Activated CD4-positive, alpha-beta T cell treated with anti-CD3 and anti-CD28 coated beads, Interleukin-2, amount 10 ng/mL, durations not matched to agents 7 days and 5 days (primary cell): Measurements from ENCODE around the gene INKA2. TPM values are rescaled to one million over a fixed set of nuclear protein-coding genes. Genes with fewer than 3 reads are reported as not detected.

ENCODE experiments used
- CTCF ChIA-PET: fragments of 350-600 bp; sonication (Branson Sonifier 250); formaldehyde crosslinking; loops from one replicate; lab custom pipeline; 2021; ENCODE audit warnings: antibody characterized with exemption; lab: Charles Lee
- POLR2A ChIA-PET: fragments of 350-600 bp; sonication (Branson Sonifier 250); formaldehyde crosslinking; loops from one replicate; lab custom pipeline; 2021; ENCODE audit warnings: antibody characterized with exemption; lab: Charles Lee
- DNase-seq: peaks from one replicate; pipeline ENCODE4 v3.0.0-alpha.2; 2020
- H3K27ac Mint-ChIP-seq: one replicate; pipeline ENCODE4 v1.8.0; 2021; ENCODE audit warnings: mild to moderate bottlenecking, moderate library complexity, mixed read lengths
- H3K27me3 Mint-ChIP-seq: one replicate; pipeline ENCODE4 v1.8.0; 2021; ENCODE audit warnings: mixed read lengths
- H3K36me3 Mint-ChIP-seq: one replicate; pipeline ENCODE4 v1.8.0; 2021; ENCODE audit warnings: low read depth, mixed read lengths
- H3K4me1 Mint-ChIP-seq: one replicate; pipeline ENCODE4 v1.8.0; 2021; ENCODE audit warnings: mixed read lengths
- H3K4me3 Mint-ChIP-seq: one replicate; pipeline ENCODE4 v1.8.0; 2021; ENCODE audit warnings: mild to moderate bottlenecking, moderate library complexity, mixed read lengths
- H3K9me3 Mint-ChIP-seq: one replicate; pipeline ENCODE4 v1.8.0; 2021; ENCODE audit warnings: mixed read lengths
- total RNA-seq, 2 experiments: library from RNA; stranded (reverse); gene quantifications; one replicate each; pipeline ENCODE4 v1.2.3, GENCODE V29; 2021

The INKA2 gene
- total RNA-seq = 1 to 10 TPM; 2.4 to 4.2 TPM

- Mint-ChIP-seq H3K9me3 (no peaks in the 10 kb centered on the region), H3K27ac (peak within 1 kb of the TSS; percentile 83), H3K27me3 (peaks cover 38% of the 10 kb centered on the region), H3K4me3 (peak within 1 kb of the TSS; percentile 82), H3K36me3 (peaks cover 3% of the 10 kb centered on the region), H3K4me1 (peaks cover 22% of the 10 kb centered on the region)
- peak; percentile 85 for DNase-seq
- ChIA-PET POLR2A (interaction anchor here (0.6 kb wide), 1 partner anchor 523 kb away, joined by 4 read pairs; no protein-coding TSS in a partner anchor), CTCF (interaction anchor here (0.6 to 2.4 kb wide), 11 partner anchors 8 to 257 kb away, joined by 3 to 8 read pairs (median 3); no protein-coding TSS in a partner anchor)
These were observed at the start of gene INKA2 for GRCh38 chr1:111739194-111739924. Gene INKA2 (minus strand): TSS chr1:111739395. CDS start chr1:111739242, 153 bp downstream.

DNA sequence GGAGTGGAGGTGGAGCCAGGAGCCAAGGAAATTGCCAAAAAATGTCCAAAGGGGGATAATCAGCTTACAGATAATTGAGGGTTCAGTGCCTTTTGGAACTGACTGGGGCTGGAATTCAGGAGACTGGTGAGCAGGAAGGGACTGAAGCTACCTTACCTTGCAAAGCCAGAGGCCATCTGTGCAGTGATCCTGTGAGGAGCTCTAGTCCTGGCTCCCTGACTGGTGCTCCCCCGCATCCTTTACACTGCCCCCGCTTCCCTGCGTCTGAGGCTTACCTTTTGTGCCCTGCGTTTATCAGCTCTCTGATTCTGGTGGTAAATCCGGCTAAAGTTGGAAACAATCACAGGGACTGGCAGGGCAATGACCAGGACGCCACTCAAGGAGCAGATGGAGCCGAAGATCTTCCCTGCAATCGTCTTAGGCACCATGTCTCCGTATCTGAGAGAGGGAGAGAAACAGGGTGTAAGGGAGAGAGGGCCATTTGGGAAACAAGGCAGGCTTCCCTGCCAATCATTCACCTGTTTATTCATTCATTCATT is 47.5 kb upstream of the INKA2 start:
- DNase-seq = no peak
- H3K27me3 Mint-ChIP-seq = peaks cover 13% of the 10 kb centered on the region
- no peaks in the 10 kb centered on the region for H3K9me3 Mint-ChIP-seq
- no peaks in the 10 kb centered on the region for H3K4me1 Mint-ChIP-seq
- H3K27ac Mint-ChIP-seq = no peak overlapping the region
- no peaks in the 10 kb centered on the region for H3K36me3 Mint-ChIP-seq
- POLR2A ChIA-PET = no interaction called here
- CTCF ChIA-PET = interaction anchor here (1.2 kb wide), 1 partner anchor 17 kb away, joined by 3 read pairs; no protein-coding TSS in a partner anchor
- no peak overlapping the region for H3K4me3 Mint-ChIP-seq

DNA sequence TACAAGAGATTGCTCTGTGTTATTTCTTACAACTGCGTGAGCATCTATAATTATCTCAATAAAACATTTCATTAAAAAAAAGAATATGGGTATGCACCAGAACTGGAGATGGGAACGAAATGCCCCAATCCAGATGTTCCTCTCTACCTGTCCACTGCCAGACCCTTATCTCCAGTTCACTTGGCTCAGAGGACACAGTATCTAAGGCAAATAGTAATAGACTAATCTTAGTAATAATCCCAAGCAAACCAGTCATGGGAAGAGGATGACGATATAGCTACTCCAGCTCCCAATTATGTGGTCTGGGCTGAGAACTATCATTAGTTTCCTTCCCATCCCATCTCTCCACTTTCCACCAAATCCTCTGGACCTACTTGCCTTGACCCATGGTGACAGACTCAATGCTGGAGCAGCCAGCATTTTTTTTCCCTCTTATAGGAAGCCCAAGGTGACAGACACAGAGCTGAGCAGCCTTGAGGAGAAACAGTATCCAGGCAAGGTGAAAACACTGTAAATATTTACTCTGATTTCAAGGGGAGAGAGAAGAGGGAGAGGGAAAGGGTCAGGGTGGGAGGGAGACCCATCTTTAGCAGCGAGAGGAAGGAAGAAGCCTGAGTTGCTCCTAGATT is 45.2 kb upstream of the INKA2 start:
- POLR2A ChIA-PET = no interaction called here
- Mint-ChIP-seq H3K36me3 (no peaks in the 10 kb centered on the region), H3K4me1 (no peaks in the 10 kb centered on the region), H3K4me3 (no peak overlapping the region), H3K27me3 (peaks cover 9% of the 10 kb centered on the region), H3K9me3 (no peaks in the 10 kb centered on the region), H3K27ac (no peak overlapping the region)
- CTCF ChIA-PET = no interaction called here
- no peak for DNase-seq

DNA sequence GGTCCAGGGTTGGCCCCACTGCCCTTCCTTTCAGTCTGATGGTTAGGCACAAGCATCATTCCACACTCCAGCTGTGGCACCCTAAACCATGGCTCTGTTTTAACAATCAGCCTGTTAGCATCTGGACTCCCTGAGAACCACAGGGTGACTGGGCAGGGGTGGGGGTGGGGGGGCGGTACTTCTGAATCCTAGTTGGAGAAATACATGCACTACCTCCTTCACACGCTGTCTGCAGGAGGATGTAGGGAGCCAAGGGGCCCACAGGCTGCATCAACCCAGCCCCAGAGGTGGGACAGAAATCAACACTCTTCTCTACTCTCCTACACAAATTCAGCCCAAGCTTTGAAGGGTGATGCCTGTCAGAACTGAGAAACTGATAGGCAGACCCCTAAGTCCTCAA is 40.4 kb upstream of the INKA2 start:
- no peak overlapping the region for H3K4me3 Mint-ChIP-seq
- ChIA-PET CTCF (interaction anchor here (1.4 kb wide), 1 partner anchor 10 kb away, joined by 4 read pairs; no protein-coding TSS in a partner anchor), POLR2A (no interaction called here)
- H3K27ac Mint-ChIP-seq = no peak overlapping the region
- H3K9me3 Mint-ChIP-seq = no peaks in the 10 kb centered on the region
- H3K27me3 Mint-ChIP-seq = peaks cover 2% of the 10 kb centered on the region
- H3K4me1 Mint-ChIP-seq = no peaks in the 10 kb centered on the region
- no peaks in the 10 kb centered on the region for H3K36me3 Mint-ChIP-seq
- DNase-seq = no peak

- Mint-ChIP-seq H3K4me1 (no peaks in the 10 kb centered on the region), H3K4me3 (no peak overlapping the region), H3K27me3 (peaks cover 2% of the 10 kb centered on the region), H3K27ac (no peak overlapping the region), H3K9me3 (no peaks in the 10 kb centered on the region), H3K36me3 (no peaks in the 10 kb centered on the region)
- DNase-seq = no peak
- ChIA-PET POLR2A (no interaction called here), CTCF (no interaction called here)
These were observed 39.4 kb upstream of the INKA2 start for GRCh38 chr1:111778541-111779051.

GRCh38 chr1:111778066-111778465 is 38.9 kb upstream of the INKA2 start:
- Mint-ChIP-seq H3K4me3 (no peak overlapping the region), H3K9me3 (no peaks in the 10 kb centered on the region)
- CTCF ChIA-PET = no interaction called here

DNA sequence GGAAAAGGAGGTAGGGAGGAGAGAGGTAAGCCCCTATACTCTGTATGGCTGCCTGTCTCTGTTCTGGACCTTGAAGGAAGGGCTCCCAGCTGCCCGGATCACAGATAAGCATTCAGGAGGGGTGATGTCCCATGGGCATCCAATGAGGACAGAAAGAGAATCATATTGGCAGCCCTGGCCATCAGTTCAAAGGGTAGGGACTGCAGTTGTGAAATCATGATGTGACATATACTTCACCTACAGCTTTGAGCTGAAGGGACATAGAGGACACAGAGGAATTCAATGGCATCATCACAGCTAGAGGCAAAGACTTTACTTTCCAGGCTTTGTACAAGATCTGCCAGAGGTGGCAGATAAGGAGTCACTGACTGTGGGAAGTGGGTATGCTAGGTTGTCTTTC is 38.1 kb upstream of the INKA2 start:
- ChIA-PET CTCF (no interaction called here), POLR2A (no interaction called here)
- H3K9me3 Mint-ChIP-seq = no peaks in the 10 kb centered on the region
- H3K27ac Mint-ChIP-seq = no peak overlapping the region
- no peaks in the 10 kb centered on the region for H3K4me1 Mint-ChIP-seq
- no peaks in the 10 kb centered on the region for H3K36me3 Mint-ChIP-seq
- no peaks in the 10 kb centered on the region for H3K27me3 Mint-ChIP-seq
- no peak for DNase-seq
- H3K4me3 Mint-ChIP-seq = no peak overlapping the region

More at GRCh38 chr1:111778066-111778465, 38.9 kb upstream of the INKA2 start:
- H3K4me1 Mint-ChIP-seq = no peaks in the 10 kb centered on the region
- peaks cover 2% of the 10 kb centered on the region for H3K27me3 Mint-ChIP-seq
- POLR2A ChIA-PET = no interaction called here
- no peaks in the 10 kb centered on the region for H3K36me3 Mint-ChIP-seq
- no peak for DNase-seq
- no peak overlapping the region for H3K27ac Mint-ChIP-seq

- H3K4me3 Mint-ChIP-seq = no peak overlapping the region
- CTCF ChIA-PET = no interaction called here
These were observed 37.7 kb upstream of the INKA2 start for GRCh38 chr1:111776861-111777260.

DNA sequence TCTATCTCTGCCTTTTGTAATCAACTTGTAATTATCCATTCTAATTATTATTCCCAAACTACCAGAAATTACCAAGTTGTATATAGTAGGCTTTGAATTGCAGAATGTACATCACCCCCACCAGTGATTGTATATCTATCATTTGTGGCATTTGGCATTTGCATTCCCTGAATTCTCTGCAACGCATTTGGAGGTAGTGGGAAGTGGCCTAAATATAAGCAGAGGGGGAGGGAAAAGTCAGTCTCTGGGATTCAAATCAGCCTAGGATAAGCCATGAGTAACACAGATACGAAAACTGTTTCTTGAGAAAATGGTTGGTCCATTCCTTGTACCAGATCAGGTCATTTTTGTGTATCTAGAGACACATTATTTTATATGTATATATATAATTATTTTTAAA is 37.2 kb upstream of the INKA2 start:
- H3K9me3 Mint-ChIP-seq = no peaks in the 10 kb centered on the region
- H3K4me1 Mint-ChIP-seq = no peaks in the 10 kb centered on the region
- no peaks in the 10 kb centered on the region for H3K36me3 Mint-ChIP-seq
- DNase-seq = no peak
- H3K27me3 Mint-ChIP-seq = no peaks in the 10 kb centered on the region
- H3K4me3 Mint-ChIP-seq = no peak overlapping the region
- CTCF ChIA-PET = no interaction called here
- POLR2A ChIA-PET = no interaction called here
- no peak overlapping the region for H3K27ac Mint-ChIP-seq

More at GRCh38 chr1:111776861-111777260, 37.7 kb upstream of the INKA2 start:
- no peaks in the 10 kb centered on the region for H3K4me1 Mint-ChIP-seq
- H3K9me3 Mint-ChIP-seq = no peaks in the 10 kb centered on the region
- no peaks in the 10 kb centered on the region for H3K27me3 Mint-ChIP-seq
- DNase-seq = no peak
- H3K36me3 Mint-ChIP-seq = no peaks in the 10 kb centered on the region
- no peak overlapping the region for H3K27ac Mint-ChIP-seq
- POLR2A ChIA-PET = no interaction called here

GRCh38 chr1:111775966-111776365 is 36.8 kb upstream of the INKA2 start:
- DNase-seq = no peak
- Mint-ChIP-seq H3K27me3 (no peaks in the 10 kb centered on the region), H3K4me3 (no peak overlapping the region), H3K4me1 (no peaks in the 10 kb centered on the region), H3K27ac (no peak overlapping the region), H3K36me3 (no peaks in the 10 kb centered on the region), H3K9me3 (no peaks in the 10 kb centered on the region)
- ChIA-PET POLR2A (no interaction called here), CTCF (no interaction called here)

- no peak for DNase-seq
- H3K9me3 Mint-ChIP-seq = no peaks in the 10 kb centered on the region
These were observed 31.7 kb upstream of the INKA2 start for GRCh38 chr1:111770916-111771315.

DNA sequence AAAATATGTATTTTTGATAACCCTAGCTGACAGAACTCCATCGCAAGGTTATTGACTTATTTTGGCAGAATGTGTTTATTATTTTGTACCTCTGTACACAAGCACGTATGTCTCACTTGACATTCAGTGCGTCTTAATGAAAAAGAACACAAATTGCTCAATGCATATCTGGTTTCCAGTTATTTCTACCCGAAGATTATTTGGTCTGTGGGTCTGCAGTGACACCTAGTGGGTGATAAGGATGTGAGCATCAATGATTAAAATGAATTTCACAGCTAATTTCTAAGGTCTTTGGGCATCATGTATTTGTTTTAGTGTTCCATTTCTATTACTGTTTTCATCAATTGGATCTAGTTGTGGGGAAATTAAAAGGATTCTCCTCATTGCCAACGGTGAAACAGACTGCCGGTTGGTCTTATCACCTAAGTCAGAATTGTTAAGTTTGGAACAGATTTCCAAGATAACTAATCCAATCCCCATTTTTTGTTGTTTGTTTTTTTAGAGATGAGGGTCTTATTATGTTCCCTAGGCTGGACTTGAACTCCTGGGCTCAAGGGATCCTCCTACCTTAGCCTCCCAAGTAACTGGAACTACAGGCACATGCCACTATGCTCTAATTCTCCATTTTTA is 30.4 kb upstream of the INKA2 start:
- ChIA-PET POLR2A (no interaction called here), CTCF (interaction anchor here (0.6 to 1.7 kb wide), 14 partner anchors 9 to 326 kb away, joined by 3 to 7 read pairs (median 4); no protein-coding TSS in a partner anchor)
- no peaks in the 10 kb centered on the region for H3K9me3 Mint-ChIP-seq
- peaks cover 6% of the 10 kb centered on the region for H3K4me1 Mint-ChIP-seq
- DNase-seq = peak; percentile 70
- no peak overlapping the region for H3K27ac Mint-ChIP-seq
- no peak overlapping the region for H3K4me3 Mint-ChIP-seq
- H3K36me3 Mint-ChIP-seq = peaks cover 22% of the 10 kb centered on the region
- no peaks in the 10 kb centered on the region for H3K27me3 Mint-ChIP-seq

More at GRCh38 chr1:111770916-111771315, 31.7 kb upstream of the INKA2 start:
- ChIA-PET POLR2A (no interaction called here), CTCF (interaction anchor here (1.8 kb wide), 1 partner anchor 11 kb away, joined by 6 read pairs; no protein-coding TSS in a partner anchor)
- Mint-ChIP-seq H3K4me1 (peaks cover 6% of the 10 kb centered on the region), H3K27ac (no peak overlapping the region), H3K27me3 (no peaks in the 10 kb centered on the region), H3K4me3 (no peak overlapping the region), H3K36me3 (peaks cover 12% of the 10 kb centered on the region)
